Liver (tissue), 3 donors: ENCODE results near the gene EIF4E2.

ENCODE experiments used
- CTCF ChIP-seq: fragments of 150-350 bp; IDR thresholded peaks from 2 replicates; pipeline ENCODE4 v1.5.1; 2017; ENCODE audit warnings: improper control_type of control experiment, low read depth, low read length; ENCODE audit not compliant: missing input control
- FOXA1 ChIP-seq: IDR thresholded peaks from 2 replicates; pipeline ENCODE4 v1.6.1; 2016; ENCODE audit warnings: antibody characterized with exemption
- HNF4A ChIP-seq, 2 donors: conservative IDR thresholded peaks; 2 replicates each; pipeline ENCODE4 v1.6.1; 2016; ENCODE audit warnings: antibody characterized with exemption in 2 of 2, mild to moderate bottlenecking in 2 of 2
- JUND ChIP-seq, 2 donors: IDR thresholded peaks; 2 replicates each; pipeline ENCODE4 v1.6.1; 2016; ENCODE audit warnings: antibody characterized with exemption in 2 of 2
- MAX ChIP-seq: IDR thresholded peaks from 2 replicates; pipeline ENCODE4 v1.6.1; 2016; ENCODE audit warnings: antibody characterized with exemption
- RAD21 ChIP-seq, 2 donors: IDR thresholded peaks; 2 replicates each; pipeline ENCODE4 v1.6.1; 2016; ENCODE audit warnings: antibody characterized with exemption in 2 of 2, mild to moderate bottlenecking in 2 of 2
- REST ChIP-seq: IDR thresholded peaks from 2 replicates; pipeline ENCODE4 v1.6.1; 2016; ENCODE audit warnings: antibody characterized with exemption, mild to moderate bottlenecking
- RXRA ChIP-seq, 2 donors: IDR thresholded peaks; 2 replicates each; pipeline ENCODE4 v1.6.1; 2017 to 2018; ENCODE audit warnings: antibody characterized with exemption in 2 of 2, mild to moderate bottlenecking in 1 of 2
- SP1 ChIP-seq: IDR thresholded peaks from 2 replicates; pipeline ENCODE4 v1.6.1; 2018; ENCODE audit warnings: antibody characterized with exemption, mild to moderate bottlenecking
- TAF1 ChIP-seq: conservative IDR thresholded peaks from 2 replicates; pipeline ENCODE4 v1.6.1; 2016; ENCODE audit warnings: antibody characterized with exemption, mild to moderate bottlenecking
- YY1 ChIP-seq: IDR thresholded peaks from 2 replicates; pipeline ENCODE4 v1.6.1; 2016; ENCODE audit warnings: antibody characterized with exemption, mild to moderate bottlenecking
- ZBTB33 ChIP-seq: IDR thresholded peaks from 2 replicates; pipeline ENCODE4 v1.6.1; 2016; ENCODE audit warnings: antibody characterized with exemption
- donor health status: healthy.
- donor health status: healthy.

GRCh38 chr2:232521959-232522622 is 28.4 kb upstream of the EIF4E2 start:
- TF ChIP-seq CTCF = peak; percentile 61
- no peak for TF ChIP-seq REST
- no peak for TF ChIP-seq JUND (IDR thresholded peaks at IDR 0.05)
- no peak for TF ChIP-seq MAX
- TF ChIP-seq FOXA1 = no peak
- no peak for TF ChIP-seq ZBTB33
- TF ChIP-seq RXRA (IDR thresholded peaks at IDR 0.05) = no peak
- TF ChIP-seq TAF1 = no peak
- no peak for TF ChIP-seq SP1
- TF ChIP-seq YY1 = no peak
- peak in 1 of 2 donors; percentile 67 for TF ChIP-seq RAD21 (IDR thresholded peaks at IDR 0.05)
- TF ChIP-seq HNF4A (conservative IDR thresholded peaks at IDR 0.05) = no peak
